ENCODE measurements around the gene CFAP221. TPM values are rescaled to one million over a fixed set of nuclear protein-coding genes. Genes with fewer than 3 reads are reported as not detected.

Gene CFAP221
- total and polyA plus RNA-seq, 2 experiments from 2014 or later: 0.42 to 0.65 TPM

GRCh38 chr2:119679846-119680245 lies 135.6 kb downstream of the CFAP221 start:
- Mint-ChIP-seq H3K27me3 (ENCODE audit: insufficient read depth, low read depth, poor library complexity) (peaks cover 9% of the 10 kb centered on the region), H3K4me1 (peaks cover 50% of the 10 kb centered on the region), H3K27ac (peak overlapping the region; percentile 53)

More at GRCh38 chr2:119679846-119680245, 135.6 kb downstream of the CFAP221 start:
- Histone ChIP-seq H4K20me1 (replicated peaks; ENCODE audit: insufficient read depth) (peaks cover 15% of the 10 kb centered on the region), H3K4me1 (ENCODE audit: insufficient read depth) (peaks cover 11% of the 10 kb centered on the region; the same call in 1 of the 2 replicates), H3K4me2 (peak overlapping the region; percentile 99), H3K36me3 (ENCODE audit: insufficient read depth) (no peaks in the 10 kb centered on the region), H3F3A (replicated peaks; ENCODE audit: low read depth) (no peaks in the 10 kb centered on the region; the same call in 1 of the 2 replicates), H3K79me2 (replicated peaks; ENCODE audit: insufficient read depth) (peaks cover 20% of the 10 kb centered on the region), H3K4me3 (peak overlapping the region; percentile 99), H3K27ac (ENCODE audit: low read depth) (no peak overlapping the region), H3K9me2 (ENCODE audit: insufficient read depth) (no peaks in the 10 kb centered on the region), H2AFZ (peak overlapping the region; percentile 90; the same call in 1 of the 2 replicates), H3K27me3 (ENCODE audit: insufficient read depth) (no peaks in the 10 kb centered on the region)
- H3K9me3 Mint-ChIP-seq: no peaks in the 10 kb centered on the region
- DNase-seq (ENCODE audit: low spot score): no peak
- H3K36me3 Mint-ChIP-seq (ENCODE audit: low read depth): peaks cover 30% of the 10 kb centered on the region
- peak overlapping the region; percentile 87 for H3K4me3 Mint-ChIP-seq
- TF ChIP-seq EZH2phosphoT487 (IDR thresholded peaks at IDR 0.05; ENCODE audit: unreplicated experiment) (no peak), POLR2AphosphoS5 (IDR thresholded peaks at IDR 0.05; ENCODE audit: low read depth) (no peak), ZNF114 (CRISPR knock-in tag; IDR thresholded peaks at IDR 0.05) (no peak), STAT1 (IDR thresholded peaks at IDR 0.05; ENCODE audit: unreplicated experiment) (no peak), ZNF462 (CRISPR knock-in tag; IDR thresholded peaks at IDR 0.05) (no peak), JUNB (IDR thresholded peaks at IDR 0.05; ENCODE audit: unreplicated experiment) (no peak), ETS1 (IDR thresholded peaks at IDR 0.05) (no peak), CREB1 (CRISPR knock-in tag; IDR thresholded peaks at IDR 0.05; ENCODE audit: low read depth) (no peak), CTCF (conservative IDR thresholded peaks at IDR 0.05; ENCODE audit: low read depth in 2 of 2) (no peak)
- ATAC-seq: no peak

Measured in GM23338 (cell line).